Activated CD8-positive, alpha-beta T cell treated with anti-CD3 and anti-CD28 coated beads, Interleukin-2, amount 10 ng/mL, durations not matched to agents 7 days and 5 days (primary cell): ENCODE measurements around the gene CRIP3. TPM values are rescaled to one million over a fixed set of nuclear protein-coding genes. Genes with fewer than 3 reads are reported as not detected.

ENCODE experiments used
- ATAC-seq: fragments of 150-1000 bp; cut with Tn5 transposase; one replicate; pipeline ENCODE4 v1.10.0; 2021; ENCODE audit warnings: moderate library complexity
- CTCF ChIA-PET: fragments of 350-600 bp; sonication (Branson Sonifier 250); formaldehyde crosslinking; loops from one replicate; lab custom pipeline; 2021; ENCODE audit warnings: antibody characterized with exemption; lab: Charles Lee
- POLR2A ChIA-PET: fragments of 350-600 bp; sonication (Branson Sonifier 250); formaldehyde crosslinking; loops from one replicate; lab custom pipeline; 2021; ENCODE audit warnings: antibody characterized with exemption; lab: Charles Lee
- DNase-seq: peaks from one replicate; pipeline ENCODE4 v3.0.0-alpha.2; 2020
- H3K27ac Mint-ChIP-seq: one replicate; pipeline ENCODE4 v1.8.0; 2021; ENCODE audit warnings: mild to moderate bottlenecking, mixed read lengths
- H3K27me3 Mint-ChIP-seq: one replicate; pipeline ENCODE4 v1.8.0; 2021; ENCODE audit warnings: low read depth, mixed read lengths
- H3K36me3 Mint-ChIP-seq: one replicate; pipeline ENCODE4 v1.8.0; 2021; ENCODE audit warnings: low read depth, mixed read lengths
- H3K4me1 Mint-ChIP-seq: one replicate; pipeline ENCODE4 v1.8.0; 2021; ENCODE audit warnings: low read depth, mixed read lengths
- H3K4me3 Mint-ChIP-seq: one replicate; pipeline ENCODE4 v1.8.0; 2021; ENCODE audit warnings: mild to moderate bottlenecking, mixed read lengths
- H3K9me3 Mint-ChIP-seq: one replicate; pipeline ENCODE4 v1.8.0; 2022; ENCODE audit warnings: mixed read lengths; ENCODE audit not compliant: insufficient read depth
- total RNA-seq, 2 experiments: library from RNA; stranded (reverse); gene quantifications; one replicate each; pipeline ENCODE4 v1.2.3, GENCODE V29; 2021

The CRIP3 gene
- total RNA-seq, 2 experiments from 2014 or later, result not detected

GRCh38 chr6:43295456-43295855 is 13.2 kb downstream of the CRIP3 start:
- Mint-ChIP-seq H3K27ac (no peak overlapping the region), H3K27me3 (peaks cover 24% of the 10 kb centered on the region), H3K36me3 (no peaks in the 10 kb centered on the region), H3K4me1 (no peaks in the 10 kb centered on the region), H3K9me3 (no peaks in the 10 kb centered on the region), H3K4me3 (no peak overlapping the region)
- ChIA-PET POLR2A (no interaction called here), CTCF (interaction anchor here (2.5 kb wide), 1 partner anchor 12 kb away, joined by 14 read pairs; the partner anchor contains the start of gene CRIP3)
- ATAC-seq (no peak), DNase-seq (no peak)

GRCh38 chr6:43294536-43294935 is 14.1 kb downstream of the CRIP3 start:
- H3K9me3 Mint-ChIP-seq, result no peaks in the 10 kb centered on the region
- ChIA-PET POLR2A (no interaction called here), CTCF (no interaction called here)
- H3K27ac Mint-ChIP-seq, result no peak overlapping the region
- H3K36me3 Mint-ChIP-seq, result no peaks in the 10 kb centered on the region
- peaks cover 23% of the 10 kb centered on the region for H3K27me3 Mint-ChIP-seq
- ATAC-seq, result no peak
- H3K4me1 Mint-ChIP-seq, result no peaks in the 10 kb centered on the region
- no peak for DNase-seq
- H3K4me3 Mint-ChIP-seq, result no peak overlapping the region

- CTCF ChIA-PET, result interaction anchor here (0.8 kb wide), 1 partner anchor 15 kb away, joined by 3 read pairs; the partner anchor contains the start of gene CRIP3
- Mint-ChIP-seq H3K9me3 (no peaks in the 10 kb centered on the region), H3K4me3 (no peak overlapping the region), H3K4me1 (no peaks in the 10 kb centered on the region), H3K27me3 (peaks cover 23% of the 10 kb centered on the region), H3K27ac (no peak overlapping the region), H3K36me3 (no peaks in the 10 kb centered on the region)
- POLR2A ChIA-PET, result no interaction called here
- ATAC-seq (no peak), DNase-seq (no peak)
Observed at GRCh38 chr6:43293698-43294097, 14.9 kb downstream of the CRIP3 start.

DNA sequence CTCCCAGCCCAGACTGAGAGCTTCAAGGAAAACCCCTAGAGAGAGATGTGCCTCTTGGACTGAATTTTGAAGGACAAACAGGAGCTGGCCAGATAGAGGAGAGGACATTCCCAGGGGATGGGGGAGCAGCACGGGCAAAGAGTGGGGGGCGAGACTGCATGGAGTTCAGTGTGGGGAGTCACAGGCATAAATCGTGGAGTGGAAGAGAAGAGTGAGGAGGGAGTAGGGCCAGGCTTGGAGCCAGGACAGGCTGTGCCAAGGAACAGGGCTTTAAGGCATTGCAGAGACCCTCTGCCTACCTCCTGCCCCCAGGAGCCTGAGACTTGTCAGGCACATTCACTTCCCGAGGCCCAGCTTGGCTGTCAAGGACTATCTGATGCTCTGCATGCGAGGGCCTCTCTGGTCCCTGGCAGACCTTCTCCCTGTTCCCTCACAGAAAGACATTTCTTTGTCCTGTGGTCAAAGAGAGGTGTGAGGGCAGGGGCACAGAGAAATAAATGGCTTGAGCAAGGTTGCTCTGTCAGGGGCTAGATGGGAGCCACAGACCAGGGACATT is 15.8 kb downstream of the CRIP3 start:
- ATAC-seq (no peak), DNase-seq (no peak)
- ChIA-PET POLR2A (no interaction called here), CTCF (interaction anchor here (1.2 kb wide), 1 partner anchor 105 kb away, joined by 3 read pairs; no protein-coding TSS in a partner anchor)
- Mint-ChIP-seq H3K27me3 (peaks cover 28% of the 10 kb centered on the region), H3K4me3 (no peak overlapping the region), H3K36me3 (no peaks in the 10 kb centered on the region), H3K4me1 (no peaks in the 10 kb centered on the region), H3K9me3 (no peaks in the 10 kb centered on the region), H3K27ac (no peak overlapping the region)

- Mint-ChIP-seq H3K4me3 (no peak overlapping the region), H3K4me1 (no peaks in the 10 kb centered on the region), H3K36me3 (no peaks in the 10 kb centered on the region), H3K9me3 (no peaks in the 10 kb centered on the region), H3K27ac (no peak overlapping the region), H3K27me3 (peaks cover 28% of the 10 kb centered on the region)
- POLR2A ChIA-PET, result no interaction called here
- ATAC-seq, result no peak
- no peak for DNase-seq
- CTCF ChIA-PET, result interaction anchor here (1.2 kb wide), 1 partner anchor 105 kb away, joined by 3 read pairs; no protein-coding TSS in a partner anchor
Observed at GRCh38 chr6:43292341-43292740, 16.3 kb downstream of the CRIP3 start.

- Mint-ChIP-seq H3K27ac (no peak overlapping the region), H3K4me3 (no peak overlapping the region), H3K36me3 (no peaks in the 10 kb centered on the region), H3K27me3 (peaks cover 27% of the 10 kb centered on the region), H3K9me3 (no peaks in the 10 kb centered on the region), H3K4me1 (no peaks in the 10 kb centered on the region)
- ATAC-seq (no peak), DNase-seq (no peak)
- CTCF ChIA-PET, result interaction anchor here (1.3 kb wide), 1 partner anchor 28 kb away, joined by 4 read pairs; no protein-coding TSS in a partner anchor
- POLR2A ChIA-PET, result no interaction called here
Observed at GRCh38 chr6:43291708-43292107, 16.9 kb downstream of the CRIP3 start.

DNA sequence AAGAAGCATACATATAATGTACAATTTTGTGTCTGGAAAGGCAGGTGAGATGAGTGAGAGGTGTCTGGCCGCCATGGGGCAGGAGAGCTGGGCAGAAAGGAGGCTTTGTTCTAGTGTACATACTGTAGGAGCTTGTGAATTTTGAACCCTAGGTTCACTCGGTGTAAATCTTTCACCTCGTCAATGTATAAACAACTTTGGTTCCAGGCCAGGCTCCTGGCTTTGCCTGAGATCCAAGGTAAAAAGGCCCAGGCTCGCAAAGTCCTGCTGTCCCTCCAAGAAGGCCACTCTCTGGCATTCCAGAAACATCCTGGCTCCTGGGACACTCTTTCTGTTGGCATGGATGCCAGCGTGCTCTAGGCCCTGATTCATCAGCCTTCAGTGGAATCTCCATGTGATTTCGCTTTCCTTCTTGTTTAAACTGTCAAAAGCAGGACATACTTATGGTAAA is 17.7 kb downstream of the CRIP3 start:
- ChIA-PET CTCF (interaction anchor here (1.3 kb wide), 1 partner anchor 27 kb away, joined by 4 read pairs; no protein-coding TSS in a partner anchor), POLR2A (no interaction called here)
- ATAC-seq (no peak), DNase-seq (no peak)
- Mint-ChIP-seq H3K27ac (no peak overlapping the region), H3K9me3 (no peaks in the 10 kb centered on the region), H3K27me3 (peaks cover 29% of the 10 kb centered on the region), H3K36me3 (no peaks in the 10 kb centered on the region), H3K4me3 (no peak overlapping the region), H3K4me1 (no peaks in the 10 kb centered on the region)

DNA sequence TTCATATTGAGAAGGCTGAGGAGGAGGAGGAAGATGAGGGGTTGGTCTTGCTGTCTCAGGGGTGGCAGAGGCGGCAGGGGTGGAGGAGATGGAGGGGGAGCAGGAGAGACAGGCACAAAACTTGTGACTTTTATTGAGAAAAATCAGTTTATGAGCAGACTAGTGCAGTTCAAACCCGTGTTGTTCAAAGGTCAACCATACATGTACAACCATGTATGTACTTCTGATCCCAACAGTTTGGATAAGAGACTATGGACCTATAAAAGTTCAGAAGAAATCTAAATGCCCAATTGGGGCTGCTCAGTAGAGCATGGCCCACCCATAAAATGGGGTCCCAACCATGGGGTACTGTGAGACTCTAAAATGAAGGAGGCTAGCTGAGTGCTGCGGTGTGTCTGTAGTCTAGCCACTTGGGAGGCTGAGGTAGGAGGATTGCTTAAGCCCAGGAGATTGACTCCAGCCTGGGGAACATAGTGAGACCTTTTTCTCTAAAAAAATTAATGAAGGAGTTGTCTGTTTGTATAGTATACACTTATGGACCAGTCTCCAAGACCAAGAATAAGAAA is 18.2 kb downstream of the CRIP3 start:
- no peak for ATAC-seq
- Mint-ChIP-seq H3K4me3 (no peak overlapping the region), H3K4me1 (peaks cover 3% of the 10 kb centered on the region), H3K27me3 (peaks cover 34% of the 10 kb centered on the region), H3K27ac (no peak overlapping the region), H3K36me3 (no peaks in the 10 kb centered on the region), H3K9me3 (no peaks in the 10 kb centered on the region)
- DNase-seq, result no peak
- CTCF ChIA-PET, result interaction anchor here (1.3 kb wide), 1 partner anchor 27 kb away, joined by 4 read pairs; no protein-coding TSS in a partner anchor
- POLR2A ChIA-PET, result no interaction called here

- DNase-seq, result no peak
- Mint-ChIP-seq H3K4me3 (no peak overlapping the region), H3K9me3 (no peaks in the 10 kb centered on the region), H3K4me1 (peaks cover 3% of the 10 kb centered on the region), H3K27ac (no peak overlapping the region), H3K36me3 (no peaks in the 10 kb centered on the region), H3K27me3 (peaks cover 37% of the 10 kb centered on the region)
- CTCF ChIA-PET, result interaction anchor here (1.1 to 1.3 kb wide), 2 partner anchors 10 to 110 kb away, joined by 3 read pairs; no protein-coding TSS in a partner anchor
- ATAC-seq, result no peak
- POLR2A ChIA-PET, result no interaction called here
Observed at GRCh38 chr6:43287717-43288679, 20.6 kb downstream of the CRIP3 start.

GRCh38 chr6:43286980-43287716 is 21.5 kb downstream of the CRIP3 start:
- no peak overlapping the region for H3K27ac Mint-ChIP-seq
- H3K4me1 Mint-ChIP-seq, result peaks cover 4% of the 10 kb centered on the region
- H3K36me3 Mint-ChIP-seq, result no peaks in the 10 kb centered on the region
- H3K27me3 Mint-ChIP-seq, result peaks cover 42% of the 10 kb centered on the region
- H3K4me3 Mint-ChIP-seq, result no peak overlapping the region
- no peaks in the 10 kb centered on the region for H3K9me3 Mint-ChIP-seq
- POLR2A ChIA-PET, result no interaction called here
- DNase-seq (no peak), ATAC-seq (no peak)
- CTCF ChIA-PET, result interaction anchor here (1.1 to 1.3 kb wide), 2 partner anchors 9 to 111 kb away, joined by 3 read pairs; no protein-coding TSS in a partner anchor

- ATAC-seq, result no peak
- no peaks in the 10 kb centered on the region for H3K36me3 Mint-ChIP-seq
- no peak for DNase-seq
- peaks cover 5% of the 10 kb centered on the region for H3K4me1 Mint-ChIP-seq
- H3K4me3 Mint-ChIP-seq, result no peak overlapping the region
- H3K9me3 Mint-ChIP-seq, result no peaks in the 10 kb centered on the region
- CTCF ChIA-PET, result interaction anchor here (1.1 to 1.3 kb wide), 2 partner anchors 8 to 111 kb away, joined by 3 read pairs; no protein-coding TSS in a partner anchor
- peaks cover 42% of the 10 kb centered on the region for H3K27me3 Mint-ChIP-seq
- POLR2A ChIA-PET, result no interaction called here
- H3K27ac Mint-ChIP-seq, result no peak overlapping the region
Observed at GRCh38 chr6:43286456-43286979, 22.1 kb downstream of the CRIP3 start.
